Measurements from ENCODE around the gene PALM. TPM values are rescaled to one million over a fixed set of nuclear protein-coding genes. Genes with fewer than 3 reads are reported as not detected.

The PALM gene
- total and polyA plus RNA-seq, 10 of the 15 experiments (the other 5 are each of a cell fraction or from before 2014, with no cell fraction given) = 0.09 to 0.95 (median 0.23) TPM; not detected in 2

DNA sequence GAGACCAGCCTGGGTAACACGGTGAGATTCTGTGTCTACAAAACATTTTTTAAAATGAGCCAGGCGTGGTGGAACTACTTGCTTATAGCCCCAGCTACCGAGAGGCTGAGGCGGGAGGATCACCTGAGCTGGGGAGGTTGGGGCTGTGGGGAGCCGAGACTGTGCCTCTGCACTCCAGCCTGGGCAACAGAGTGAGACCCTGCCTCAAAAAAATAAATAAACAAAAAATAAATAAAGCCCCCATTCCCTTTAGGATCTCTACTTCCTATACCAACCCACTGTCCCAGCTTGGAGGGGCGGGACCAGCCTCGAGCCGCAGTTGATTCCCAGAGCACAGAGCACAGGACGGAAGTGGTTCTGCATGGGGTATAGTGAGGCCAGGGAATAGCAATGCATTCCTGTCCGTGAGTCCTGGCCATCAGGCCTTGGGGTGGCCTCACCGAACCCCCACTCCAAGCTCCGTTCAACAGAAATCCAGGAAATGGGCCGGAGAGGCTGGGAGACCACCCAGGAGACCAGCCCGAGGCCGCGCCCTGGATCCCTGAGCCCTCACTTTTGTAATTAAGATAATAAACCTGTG is 83.7 kb downstream of the PALM start:
- ChIA-PET POLR2A (interaction anchor here (0.9 kb wide), 1 partner anchor 274 kb away, joined by 3 read pairs; the partner anchor contains the start of gene ARHGAP45), CTCF (no interaction called here), SMC1A (ENCODE audit: uncharacterized antibody, unreplicated experiment) (no interaction called here), RAD21 (ENCODE audit: unreplicated experiment) (no interaction called here)
- no peaks in the 10 kb centered on the region for H4K20me1 ChIP-seq (ENCODE audit: control insufficient read depth, insufficient read depth)
- no peak overlapping the region for H2AFZ ChIP-seq (ENCODE audit: control insufficient read depth, low read depth, low read length)
- no peaks in the 10 kb centered on the region; a peak in 1 of 4 replicates for H3K27me3 ChIP-seq (replicated peaks in 1 of 2; ENCODE audit: control insufficient read depth in 2 of 2, insufficient read depth in 2 of 2, low read length in 1 of 2)
- no peak for DNase-seq (ENCODE audit: low read depth, low spot score)
- intact Hi-C loops (cut with micrococcal nuclease; ENCODE audit: unreplicated experiment) = no loop called here
- H3K36me3 ChIP-seq (ENCODE audit: control insufficient read depth in 2 of 2, insufficient read depth in 2 of 2, low read length in 1 of 2) = no peaks in the 10 kb centered on the region
- WGBS (ENCODE audit: insufficient coverage, insufficient replicate concordance, low lambda C conversion rate, missing lambda C conversion rate) = 57% methylated on average over 16 of the region's 16 CpGs
- no peaks in the 10 kb centered on the region for H3K4me1 ChIP-seq (ENCODE audit: control insufficient read depth, insufficient read depth, low read length)
- no peak overlapping the region for H3K27ac ChIP-seq (ENCODE audit: control insufficient read depth, insufficient read depth)
- no peaks in the 10 kb centered on the region for H3K9me3 ChIP-seq (replicated peaks; ENCODE audit: control insufficient read depth, insufficient read depth, low read length)
- in situ Hi-C loops (cut with MboI) = no loop called here
- no peak for FAIRE-seq
- ATAC-seq = no peak
- no peaks in the 10 kb centered on the region; the same call in 1 of the 2 replicates for H3K79me2 ChIP-seq (ENCODE audit: control insufficient read depth, insufficient read depth, low read length)
- TF ChIP-seq SMAD5 (IDR thresholded peaks at IDR 0.05; ENCODE audit: low read depth) = no peak
- TF ChIP-seq HCFC1 (IDR thresholded peaks at IDR 0.05; ENCODE audit: low read length) = no peak
- no peak for TF ChIP-seq CHD4 (IDR thresholded peaks at IDR 0.05)
- TF ChIP-seq, protein P1, sequence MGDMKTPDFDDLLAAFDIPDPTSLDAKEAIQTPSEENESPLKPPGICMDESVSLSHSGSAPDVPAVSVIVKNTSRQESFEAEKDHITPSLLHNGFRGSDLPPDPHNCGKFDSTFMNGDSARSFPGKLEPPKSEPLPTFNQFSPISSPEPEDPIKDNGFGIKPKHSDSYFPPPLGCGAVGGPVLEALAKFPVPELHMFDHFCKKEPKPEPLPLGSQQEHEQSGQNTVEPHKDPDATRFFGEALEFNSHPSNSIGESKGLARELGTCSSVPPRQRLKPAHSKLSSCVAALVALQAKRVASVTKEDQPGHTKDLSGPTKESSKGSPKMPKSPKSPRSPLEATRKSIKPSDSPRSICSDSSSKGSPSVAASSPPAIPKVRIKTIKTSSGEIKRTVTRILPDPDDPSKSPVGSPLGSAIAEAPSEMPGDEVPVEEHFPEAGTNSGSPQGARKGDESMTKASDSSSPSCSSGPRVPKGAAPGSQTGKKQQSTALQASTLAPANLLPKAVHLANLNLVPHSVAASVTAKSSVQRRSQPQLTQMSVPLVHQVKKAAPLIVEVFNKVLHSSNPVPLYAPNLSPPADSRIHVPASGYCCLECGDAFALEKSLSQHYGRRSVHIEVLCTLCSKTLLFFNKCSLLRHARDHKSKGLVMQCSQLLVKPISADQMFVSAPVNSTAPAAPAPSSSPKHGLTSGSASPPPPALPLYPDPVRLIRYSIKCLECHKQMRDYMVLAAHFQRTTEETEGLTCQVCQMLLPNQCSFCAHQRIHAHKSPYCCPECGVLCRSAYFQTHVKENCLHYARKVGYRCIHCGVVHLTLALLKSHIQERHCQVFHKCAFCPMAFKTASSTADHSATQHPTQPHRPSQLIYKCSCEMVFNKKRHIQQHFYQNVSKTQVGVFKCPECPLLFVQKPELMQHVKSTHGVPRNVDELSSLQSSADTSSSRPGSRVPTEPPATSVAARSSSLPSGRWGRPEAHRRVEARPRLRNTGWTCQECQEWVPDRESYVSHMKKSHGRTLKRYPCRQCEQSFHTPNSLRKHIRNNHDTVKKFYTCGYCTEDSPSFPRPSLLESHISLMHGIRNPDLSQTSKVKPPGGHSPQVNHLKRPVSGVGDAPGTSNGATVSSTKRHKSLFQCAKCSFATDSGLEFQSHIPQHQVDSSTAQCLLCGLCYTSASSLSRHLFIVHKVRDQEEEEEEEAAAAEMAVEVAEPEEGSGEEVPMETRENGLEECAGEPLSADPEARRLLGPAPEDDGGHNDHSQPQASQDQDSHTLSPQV (IDR thresholded peaks at IDR 0.05) = no peak
- TF ChIP-seq, protein P2, sequence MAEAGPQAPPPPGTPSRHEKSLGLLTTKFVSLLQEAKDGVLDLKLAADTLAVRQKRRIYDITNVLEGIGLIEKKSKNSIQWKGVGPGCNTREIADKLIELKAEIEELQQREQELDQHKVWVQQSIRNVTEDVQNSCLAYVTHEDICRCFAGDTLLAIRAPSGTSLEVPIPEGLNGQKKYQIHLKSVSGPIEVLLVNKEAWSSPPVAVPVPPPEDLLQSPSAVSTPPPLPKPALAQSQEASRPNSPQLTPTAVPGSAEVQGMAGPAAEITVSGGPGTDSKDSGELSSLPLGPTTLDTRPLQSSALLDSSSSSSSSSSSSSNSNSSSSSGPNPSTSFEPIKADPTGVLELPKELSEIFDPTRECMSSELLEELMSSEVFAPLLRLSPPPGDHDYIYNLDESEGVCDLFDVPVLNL (IDR thresholded peaks at IDR 0.05; ENCODE audit: low read depth, low read length) = no peak
- TF ChIP-seq STAT1 (conservative IDR thresholded peaks at IDR 0.05) = no peak
- TF ChIP-seq YBX1 (IDR thresholded peaks at IDR 0.05) = no peak
- H3K4me2 ChIP-seq (ENCODE audit: control insufficient read depth, insufficient read depth) = no peak overlapping the region
- no peak overlapping the region for H3K9ac ChIP-seq (ENCODE audit: control insufficient read depth, insufficient read depth, low read length)
- no peak overlapping the region for H3K4me3 ChIP-seq
- BruUV-seq (replicated peaks) = no TSS peak
